RWPE1 (cell line): ENCODE data around the gene NCOA6.

Experiments used
- CTCF ChIA-PET: fragments of 350-600 bp; sonication (Branson Sonifier 250); formaldehyde crosslinking; extraction: SDS; loops from one replicate; lab custom pipeline; 2021; lab: Yijun Ruan, JAX
- POLR2A ChIA-PET: fragments of 400-600 bp; formaldehyde crosslinking; extraction: SDS; loops from one replicate; lab custom pipeline; 2020; ENCODE audit warnings: antibody characterized with exemption; ENCODE audit not compliant: low non-redundant PET; lab: Yijun Ruan, JAX
- DNase-seq: peaks from one replicate; pipeline ENCODE4 v3.0.0; 2012; ENCODE audit warnings: low spot score
- H3K27ac ChIP-seq: fragments of 450-650 bp; 2 replicates; pipeline ENCODE4 v1.5.1; 2017
- CTCF ChIP-seq: fragments of 450-650 bp; conservative IDR thresholded peaks from 2 replicates; pipeline ENCODE4 v1.5.1; 2017; ENCODE audit warnings: low read depth, mild to moderate bottlenecking

NCOA6 gene

GRCh38 chr20:34774886-34775285 lies 50.6 kb downstream of the NCOA6 start:
- no peak for DNase-seq
- ChIA-PET POLR2A (no interaction called here), CTCF (interaction anchor here (0.6 kb wide), 2 partner anchors 88 to 257 kb away, joined by 4 read pairs; no protein-coding TSS in a partner anchor)
- no peak for TF ChIP-seq CTCF
- H3K27ac ChIP-seq, result no peak overlapping the region

GRCh38 chr20:34774449-34774848 lies 51.0 kb downstream of the NCOA6 start:
- POLR2A ChIA-PET, result no interaction called here
- no peak for DNase-seq
- CTCF ChIA-PET, result interaction anchor here (0.6 kb wide), 2 partner anchors 88 to 256 kb away, joined by 4 read pairs; no protein-coding TSS in a partner anchor
- no peak for TF ChIP-seq CTCF
- no peak overlapping the region for H3K27ac ChIP-seq

- H3K27ac ChIP-seq, result 0 out of 2 replicates have a peak overlapping the region, but pooled peaks have one; percentile 1
- DNase-seq, result no peak
- POLR2A ChIA-PET, result no interaction called here
- CTCF ChIA-PET, result interaction anchor here (0.7 kb wide), 1 partner anchor 24 kb away, joined by 3 read pairs; no protein-coding TSS in a partner anchor
- TF ChIP-seq CTCF, result no peak
Measured at GRCh38 chr20:34773726-34774125, 51.7 kb downstream of the NCOA6 start.

GRCh38 chr20:34772437-34772836 lies 53.0 kb downstream of the NCOA6 start:
- ChIA-PET CTCF (interaction anchor here (0.9 to 1.0 kb wide), 3 partner anchors 47 to 517 kb away, joined by 3 to 6 read pairs (median 3); no protein-coding TSS in a partner anchor), POLR2A (no interaction called here)
- no peak for DNase-seq
- no peak for TF ChIP-seq CTCF
- H3K27ac ChIP-seq, result no peak overlapping the region

- CTCF ChIA-PET, result interaction anchor here (0.6 to 1.0 kb wide), 2 partner anchors 193 to 360 kb away, joined by 3 to 6 read pairs; no protein-coding TSS in a partner anchor
- no peak overlapping the region for H3K27ac ChIP-seq
- POLR2A ChIA-PET, result no interaction called here
Measured at GRCh38 chr20:34771680-34772081, 53.8 kb downstream of the NCOA6 start.

GRCh38 chr20:34768096-34768495 lies 57.4 kb downstream of the NCOA6 start:
- H3K27ac ChIP-seq, result no peak overlapping the region
- no peak for DNase-seq
- TF ChIP-seq CTCF, result no peak
- POLR2A ChIA-PET, result no interaction called here
- CTCF ChIA-PET, result interaction anchor here (0.6 to 2.9 kb wide), 6 partner anchors 14 to 898 kb away, joined by 3 to 15 read pairs (median 4); no protein-coding TSS in a partner anchor

More at GRCh38 chr20:34771680-34772081, 53.8 kb downstream of the NCOA6 start:
- no peak for DNase-seq
- no peak for TF ChIP-seq CTCF
